GM18505 (cell line): ENCODE data around the gene RTL3.

Source experiments
- ATAC-seq: cut with Tn5 transposase; IDR thresholded peaks from one replicate; pipeline ENCODE4 v1.9.1; 2021; ENCODE audit not compliant: unreplicated experiment
- POLR2A ChIP-seq: IDR thresholded peaks from 4 replicates; pipeline ENCODE4 v1.6.1; 2011; ENCODE audit warnings: borderline replicate concordance; ENCODE audit not compliant: insufficient read depth, insufficient read length; ENCODE audit errors: extremely low read depth

Gene RTL3

DNA sequence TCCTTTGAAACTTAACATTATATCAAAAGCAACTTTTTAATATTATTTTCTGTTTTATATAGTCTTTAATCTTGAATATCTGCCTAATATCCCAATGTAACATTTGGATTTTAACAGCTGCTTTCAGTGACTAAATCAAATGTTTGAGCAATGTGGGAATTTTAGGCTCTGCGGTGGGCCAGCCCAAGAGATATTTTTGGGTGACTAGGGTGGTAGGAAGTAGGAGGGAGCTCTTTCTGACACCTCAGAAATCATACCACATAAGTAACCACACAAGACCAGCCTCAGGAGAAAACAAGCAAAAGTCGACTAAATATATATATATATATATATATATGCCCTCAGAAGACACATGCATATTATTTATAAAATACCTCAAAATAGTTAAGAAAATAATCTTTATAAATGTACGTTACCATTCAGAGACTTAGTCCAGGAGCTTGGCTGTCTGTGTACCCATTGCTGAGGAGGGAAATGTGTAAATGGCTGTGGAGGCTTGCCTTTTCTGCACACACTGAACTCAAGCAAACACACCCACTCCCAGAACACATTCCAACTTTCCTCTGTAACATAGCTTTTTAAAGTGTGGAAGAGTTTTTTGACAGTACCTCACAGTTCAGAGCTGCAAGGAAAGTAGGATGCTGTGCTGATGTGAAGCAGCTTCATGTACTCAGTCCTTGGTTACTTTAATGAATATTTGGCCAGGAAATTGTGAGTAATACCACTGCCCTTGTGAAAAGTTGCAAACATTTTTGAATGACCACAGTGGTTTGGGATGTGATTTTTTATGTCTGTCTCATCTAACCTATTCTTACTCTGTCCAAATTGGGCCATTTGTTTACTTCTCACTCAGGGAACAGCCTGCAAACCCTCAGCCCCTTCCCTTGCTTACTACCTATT, at the start of gene RTL3:
Gene RTL3 (minus strand): TSS at position 484 of the 900 bp plus-strand sequence. CDS start 908 bp downstream, outside the sequence.
- TF ChIP-seq POLR2A, result no peak
- ATAC-seq, result no peak

GRCh38 chrX:78708816-78709215, 49.7 kb upstream of the RTL3 start:
- no peak for ATAC-seq
- no peak for TF ChIP-seq POLR2A

- TF ChIP-seq POLR2A, result no peak
- ATAC-seq, result no peak
These were observed 49.1 kb upstream of the RTL3 start for GRCh38 chrX:78708262-78708661.

DNA sequence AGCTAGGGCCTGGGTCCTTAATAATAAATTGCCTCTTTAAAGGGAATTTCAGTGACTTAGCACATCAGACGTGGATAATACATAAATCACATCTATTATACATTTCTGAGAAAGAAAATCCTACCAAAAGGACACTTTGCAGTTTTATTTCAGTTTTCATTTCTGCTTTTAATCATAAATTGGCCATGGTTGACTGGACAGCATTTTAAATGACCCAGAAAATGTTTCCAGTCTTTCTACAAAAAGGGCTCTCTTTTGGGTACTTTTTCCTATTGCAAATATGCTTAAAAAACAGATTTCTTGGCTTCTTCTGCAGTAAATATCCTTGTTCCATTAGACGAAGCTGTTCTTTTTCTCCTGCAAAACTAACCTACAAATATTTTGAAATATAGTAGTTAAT, 46.9 kb upstream of the RTL3 start:
- no peak for ATAC-seq
- no peak for TF ChIP-seq POLR2A

- TF ChIP-seq POLR2A, result no peak
- ATAC-seq, result no peak
These were observed 34.4 kb upstream of the RTL3 start for GRCh38 chrX:78693536-78693935.

DNA sequence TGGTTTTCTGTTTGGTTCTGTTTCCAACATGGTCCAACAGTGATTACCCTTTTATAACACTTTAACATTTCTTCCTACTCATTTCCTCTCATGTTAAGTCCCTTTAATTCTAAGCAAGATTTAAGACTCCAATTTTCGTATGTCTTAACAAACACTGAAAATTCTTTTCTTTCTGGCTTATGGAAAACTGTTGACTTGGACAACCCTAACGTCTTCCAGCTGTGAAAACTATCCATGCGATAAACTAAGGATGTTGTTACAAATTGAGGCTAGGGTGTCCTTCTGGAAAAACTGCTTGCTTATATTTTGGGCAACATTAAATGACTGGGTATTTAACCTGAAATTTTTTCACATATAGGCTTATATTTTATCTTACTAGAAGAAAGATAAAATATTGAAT, 33.9 kb upstream of the RTL3 start:
- no peak for TF ChIP-seq POLR2A
- ATAC-seq, result no peak

GRCh38 chrX:78687586-78687985, 28.5 kb upstream of the RTL3 start:
- TF ChIP-seq POLR2A, result no peak
- peak; percentile 99 for ATAC-seq

DNA sequence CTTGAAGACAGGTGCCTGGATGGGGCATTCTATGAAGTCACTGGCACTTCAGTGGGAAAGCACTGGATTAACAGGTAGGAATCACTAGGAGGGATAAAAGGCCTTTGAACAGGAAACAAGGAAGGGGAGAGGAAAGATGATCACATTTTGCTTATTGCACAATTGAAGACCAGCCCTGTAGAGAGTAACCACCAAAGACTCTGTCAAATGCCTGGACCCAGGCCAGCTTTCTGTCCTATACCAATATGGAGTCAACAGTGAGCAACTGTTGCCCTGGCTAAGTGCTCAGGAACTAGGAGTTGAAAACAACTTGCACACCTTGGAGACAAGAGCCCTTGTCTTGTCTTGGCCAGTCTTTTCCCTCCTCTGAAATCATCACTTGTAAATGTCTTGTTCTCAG, 14.1 kb upstream of the RTL3 start:
- ATAC-seq, result no peak
- no peak for TF ChIP-seq POLR2A

DNA sequence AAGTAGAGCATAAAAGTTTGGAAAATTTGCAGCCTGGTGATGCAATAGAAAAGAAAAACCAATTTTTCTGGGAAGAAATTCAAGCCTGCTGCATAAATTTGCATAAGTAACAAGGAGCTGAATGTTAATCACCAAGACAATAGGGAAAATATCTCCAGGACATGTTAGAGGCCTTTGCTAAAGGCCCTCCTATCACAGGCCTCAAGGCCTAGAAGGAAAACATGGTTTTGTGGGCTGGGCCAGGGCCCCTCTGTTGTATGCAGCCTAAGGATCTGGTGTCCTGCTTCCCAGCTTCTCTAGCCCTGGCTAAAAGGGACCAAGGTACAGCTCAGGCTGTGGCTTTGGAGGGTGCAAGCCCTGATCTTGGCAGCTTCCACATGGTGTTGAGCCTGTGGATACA, 6.2 kb upstream of the RTL3 start:
- TF ChIP-seq POLR2A, result no peak
- no peak for ATAC-seq

GRCh38 chrX:78661836-78662235, 2.7 kb upstream of the RTL3 start:
- ATAC-seq, result no peak
- TF ChIP-seq POLR2A, result no peak

GRCh38 chrX:78659955-78660354, 827 bp upstream of the RTL3 start:
- no peak for ATAC-seq
- TF ChIP-seq POLR2A, result no peak

DNA sequence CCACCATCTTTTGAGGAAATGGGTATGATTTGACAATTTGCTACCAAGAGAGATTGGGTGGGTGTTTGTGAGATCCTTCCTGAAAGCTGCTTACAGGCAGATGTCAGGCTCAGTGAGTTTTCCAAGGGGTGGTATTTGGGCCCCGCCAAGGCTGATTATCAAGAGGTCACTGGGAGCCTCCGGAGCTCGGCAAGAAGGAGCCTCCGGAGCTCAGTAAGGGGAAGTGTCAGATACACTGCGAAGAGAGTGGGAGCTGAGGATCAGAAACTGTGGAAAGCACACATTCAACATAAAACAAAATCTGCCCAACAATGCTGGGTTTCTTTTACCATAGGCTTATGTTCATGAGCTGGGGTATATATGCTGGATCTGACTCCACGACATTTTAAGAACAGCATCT, 714 bp downstream of the RTL3 start:
- no peak for ATAC-seq
- TF ChIP-seq POLR2A, result no peak

- no peak for ATAC-seq
- TF ChIP-seq POLR2A, result no peak
These were observed 3.5 kb downstream of the RTL3 start for GRCh38 chrX:78655642-78656041.

GRCh38 chrX:78653118-78653822, 5.9 kb downstream of the RTL3 start:
- no peak for TF ChIP-seq POLR2A
- peak; percentile 51 for ATAC-seq
